H1 (cell line): ENCODE measurements around the gene ARHGAP10. TPM values are rescaled to one million over a fixed set of nuclear protein-coding genes. Genes with fewer than 3 reads are reported as not detected.

Experiments used
- CTBP2 ChIP-seq: IDR thresholded peaks from 2 replicates; pipeline ENCODE4 v1.7.0; 2011; ENCODE audit warnings: borderline replicate concordance, mild to moderate bottlenecking, moderate library complexity, mixed read lengths, low read length; ENCODE audit not compliant: insufficient read depth, insufficient read length
- GABPA ChIP-seq: IDR thresholded peaks from 2 replicates; pipeline ENCODE4 v1.6.1; 2011; ENCODE audit warnings: mild to moderate bottlenecking, low read length, moderate library complexity, borderline replicate concordance; ENCODE audit not compliant: insufficient read depth
- NRF1 ChIP-seq: IDR thresholded peaks from 2 replicates; pipeline ENCODE4 v1.6.1; 2011; ENCODE audit warnings: mild to moderate bottlenecking, low read depth, low read length, improper control_type of control experiment
- SAP30 ChIP-seq: fragments of 300-600 bp; sonication (generic); IDR thresholded peaks from 2 replicates; pipeline ENCODE4 v1.7.1; 2012; ENCODE audit warnings: low read length, moderate library complexity, mild to moderate bottlenecking, inconsistent platforms; ENCODE audit not compliant: insufficient read depth, insufficient replicate concordance
- SIX5 ChIP-seq: IDR thresholded peaks from 2 replicates; pipeline ENCODE4 v1.6.1; 2011; ENCODE audit warnings: mild to moderate bottlenecking, low read depth, low read length
- TAF7 ChIP-seq: optimal IDR thresholded peaks from 2 replicates; pipeline ENCODE3; 2011; ENCODE audit warnings: low read depth, mild to moderate bottlenecking, inconsistent platforms, low read length, moderate library complexity, borderline replicate concordance
- YY1 ChIP-seq: IDR thresholded peaks from 2 replicates; pipeline ENCODE4 v1.6.1; 2011; ENCODE audit warnings: low read depth, mild to moderate bottlenecking, low read length
- polyA plus RNA-seq, 7 experiments: library from polyadenylated mRNA; depleted of rRNA in 3 of 7; stranded (reverse) in 5 of 7; unstranded in 2 of 7; fragments of >200 nt in 5 of 7; fragments of 200-250 nt in 2 of 7; gene quantifications; 1 replicate in 5 of 7; 2 replicates in 1 of 7; 4 replicates in 1 of 7; pipeline versions ENCODE4 v1.2.1 to v1.2.3, GENCODE V29; 2011 to 2013; ENCODE audit warnings: missing spikeins in 2 of 7, mixed read lengths in 2 of 7
- total RNA-seq: library from RNA; stranded (reverse); fragmentation: NEBNext Ultra II Directional; extraction: Animal tissue kit (Norgen Biotek cat#: 25700); gene quantifications from 2 replicates; pipeline ENCODE4 v1.2.1, GENCODE V29; 2021
- TF ChIP-seq, protein P1 (sequence below): fragments of 300-600 bp; sonication (generic); IDR thresholded peaks from 2 replicates; pipeline ENCODE4 v1.7.1; 2012; ENCODE audit warnings: low read length, moderate library complexity, mild to moderate bottlenecking, inconsistent platforms; ENCODE audit not compliant: insufficient replicate concordance
- TF ChIP-seq, protein P2 (sequence below): IDR thresholded peaks from 2 replicates; pipeline ENCODE4 v1.6.1; 2012; ENCODE audit warnings: low read length, inconsistent platforms

ARHGAP10 gene
- total and polyA plus RNA-seq, 2 of the 8 experiments (the other 6 are each of a cell fraction or from before 2014, with no cell fraction given): 3.7 to 6.1 TPM

DNA sequence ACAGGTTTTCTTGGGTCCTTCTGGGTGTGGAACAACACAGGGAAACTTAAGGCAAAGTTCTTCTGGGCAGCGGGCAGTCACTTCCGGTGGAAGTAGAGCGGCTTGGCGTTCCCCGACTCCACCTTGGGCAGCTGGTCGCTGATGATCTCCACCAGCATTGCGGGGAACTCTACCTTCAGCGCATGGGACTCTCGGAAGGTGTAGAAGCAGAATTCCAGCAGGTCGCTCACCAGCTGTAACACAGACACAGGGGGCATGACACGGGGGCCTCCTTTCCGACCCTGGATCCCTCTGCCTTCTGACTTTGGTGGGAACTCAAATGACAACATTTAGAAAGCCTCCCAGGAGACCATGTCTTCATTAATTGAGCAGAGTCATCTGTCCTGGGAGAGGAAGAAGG lies 349.4 kb downstream of the ARHGAP10 start (continued):
- TF ChIP-seq, protein P1, sequence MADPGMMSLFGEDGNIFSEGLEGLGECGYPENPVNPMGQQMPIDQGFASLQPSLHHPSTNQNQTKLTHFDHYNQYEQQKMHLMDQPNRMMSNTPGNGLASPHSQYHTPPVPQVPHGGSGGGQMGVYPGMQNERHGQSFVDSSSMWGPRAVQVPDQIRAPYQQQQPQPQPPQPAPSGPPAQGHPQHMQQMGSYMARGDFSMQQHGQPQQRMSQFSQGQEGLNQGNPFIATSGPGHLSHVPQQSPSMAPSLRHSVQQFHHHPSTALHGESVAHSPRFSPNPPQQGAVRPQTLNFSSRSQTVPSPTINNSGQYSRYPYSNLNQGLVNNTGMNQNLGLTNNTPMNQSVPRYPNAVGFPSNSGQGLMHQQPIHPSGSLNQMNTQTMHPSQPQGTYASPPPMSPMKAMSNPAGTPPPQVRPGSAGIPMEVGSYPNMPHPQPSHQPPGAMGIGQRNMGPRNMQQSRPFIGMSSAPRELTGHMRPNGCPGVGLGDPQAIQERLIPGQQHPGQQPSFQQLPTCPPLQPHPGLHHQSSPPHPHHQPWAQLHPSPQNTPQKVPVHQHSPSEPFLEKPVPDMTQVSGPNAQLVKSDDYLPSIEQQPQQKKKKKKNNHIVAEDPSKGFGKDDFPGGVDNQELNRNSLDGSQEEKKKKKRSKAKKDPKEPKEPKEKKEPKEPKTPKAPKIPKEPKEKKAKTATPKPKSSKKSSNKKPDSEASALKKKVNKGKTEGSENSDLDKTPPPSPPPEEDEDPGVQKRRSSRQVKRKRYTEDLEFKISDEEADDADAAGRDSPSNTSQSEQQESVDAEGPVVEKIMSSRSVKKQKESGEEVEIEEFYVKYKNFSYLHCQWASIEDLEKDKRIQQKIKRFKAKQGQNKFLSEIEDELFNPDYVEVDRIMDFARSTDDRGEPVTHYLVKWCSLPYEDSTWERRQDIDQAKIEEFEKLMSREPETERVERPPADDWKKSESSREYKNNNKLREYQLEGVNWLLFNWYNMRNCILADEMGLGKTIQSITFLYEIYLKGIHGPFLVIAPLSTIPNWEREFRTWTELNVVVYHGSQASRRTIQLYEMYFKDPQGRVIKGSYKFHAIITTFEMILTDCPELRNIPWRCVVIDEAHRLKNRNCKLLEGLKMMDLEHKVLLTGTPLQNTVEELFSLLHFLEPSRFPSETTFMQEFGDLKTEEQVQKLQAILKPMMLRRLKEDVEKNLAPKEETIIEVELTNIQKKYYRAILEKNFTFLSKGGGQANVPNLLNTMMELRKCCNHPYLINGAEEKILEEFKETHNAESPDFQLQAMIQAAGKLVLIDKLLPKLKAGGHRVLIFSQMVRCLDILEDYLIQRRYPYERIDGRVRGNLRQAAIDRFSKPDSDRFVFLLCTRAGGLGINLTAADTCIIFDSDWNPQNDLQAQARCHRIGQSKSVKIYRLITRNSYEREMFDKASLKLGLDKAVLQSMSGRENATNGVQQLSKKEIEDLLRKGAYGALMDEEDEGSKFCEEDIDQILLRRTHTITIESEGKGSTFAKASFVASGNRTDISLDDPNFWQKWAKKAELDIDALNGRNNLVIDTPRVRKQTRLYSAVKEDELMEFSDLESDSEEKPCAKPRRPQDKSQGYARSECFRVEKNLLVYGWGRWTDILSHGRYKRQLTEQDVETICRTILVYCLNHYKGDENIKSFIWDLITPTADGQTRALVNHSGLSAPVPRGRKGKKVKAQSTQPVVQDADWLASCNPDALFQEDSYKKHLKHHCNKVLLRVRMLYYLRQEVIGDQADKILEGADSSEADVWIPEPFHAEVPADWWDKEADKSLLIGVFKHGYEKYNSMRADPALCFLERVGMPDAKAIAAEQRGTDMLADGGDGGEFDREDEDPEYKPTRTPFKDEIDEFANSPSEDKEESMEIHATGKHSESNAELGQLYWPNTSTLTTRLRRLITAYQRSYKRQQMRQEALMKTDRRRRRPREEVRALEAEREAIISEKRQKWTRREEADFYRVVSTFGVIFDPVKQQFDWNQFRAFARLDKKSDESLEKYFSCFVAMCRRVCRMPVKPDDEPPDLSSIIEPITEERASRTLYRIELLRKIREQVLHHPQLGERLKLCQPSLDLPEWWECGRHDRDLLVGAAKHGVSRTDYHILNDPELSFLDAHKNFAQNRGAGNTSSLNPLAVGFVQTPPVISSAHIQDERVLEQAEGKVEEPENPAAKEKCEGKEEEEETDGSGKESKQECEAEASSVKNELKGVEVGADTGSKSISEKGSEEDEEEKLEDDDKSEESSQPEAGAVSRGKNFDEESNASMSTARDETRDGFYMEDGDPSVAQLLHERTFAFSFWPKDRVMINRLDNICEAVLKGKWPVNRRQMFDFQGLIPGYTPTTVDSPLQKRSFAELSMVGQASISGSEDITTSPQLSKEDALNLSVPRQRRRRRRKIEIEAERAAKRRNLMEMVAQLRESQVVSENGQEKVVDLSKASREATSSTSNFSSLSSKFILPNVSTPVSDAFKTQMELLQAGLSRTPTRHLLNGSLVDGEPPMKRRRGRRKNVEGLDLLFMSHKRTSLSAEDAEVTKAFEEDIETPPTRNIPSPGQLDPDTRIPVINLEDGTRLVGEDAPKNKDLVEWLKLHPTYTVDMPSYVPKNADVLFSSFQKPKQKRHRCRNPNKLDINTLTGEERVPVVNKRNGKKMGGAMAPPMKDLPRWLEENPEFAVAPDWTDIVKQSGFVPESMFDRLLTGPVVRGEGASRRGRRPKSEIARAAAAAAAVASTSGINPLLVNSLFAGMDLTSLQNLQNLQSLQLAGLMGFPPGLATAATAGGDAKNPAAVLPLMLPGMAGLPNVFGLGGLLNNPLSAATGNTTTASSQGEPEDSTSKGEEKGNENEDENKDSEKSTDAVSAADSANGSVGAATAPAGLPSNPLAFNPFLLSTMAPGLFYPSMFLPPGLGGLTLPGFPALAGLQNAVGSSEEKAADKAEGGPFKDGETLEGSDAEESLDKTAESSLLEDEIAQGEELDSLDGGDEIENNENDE: no peak
- TF ChIP-seq GABPA (no peak), CTBP2 (no peak), TAF7 (no peak), SIX5 (no peak), SAP30 (no peak), YY1 (no peak), NRF1 (no peak)
- TF ChIP-seq, protein P2, sequence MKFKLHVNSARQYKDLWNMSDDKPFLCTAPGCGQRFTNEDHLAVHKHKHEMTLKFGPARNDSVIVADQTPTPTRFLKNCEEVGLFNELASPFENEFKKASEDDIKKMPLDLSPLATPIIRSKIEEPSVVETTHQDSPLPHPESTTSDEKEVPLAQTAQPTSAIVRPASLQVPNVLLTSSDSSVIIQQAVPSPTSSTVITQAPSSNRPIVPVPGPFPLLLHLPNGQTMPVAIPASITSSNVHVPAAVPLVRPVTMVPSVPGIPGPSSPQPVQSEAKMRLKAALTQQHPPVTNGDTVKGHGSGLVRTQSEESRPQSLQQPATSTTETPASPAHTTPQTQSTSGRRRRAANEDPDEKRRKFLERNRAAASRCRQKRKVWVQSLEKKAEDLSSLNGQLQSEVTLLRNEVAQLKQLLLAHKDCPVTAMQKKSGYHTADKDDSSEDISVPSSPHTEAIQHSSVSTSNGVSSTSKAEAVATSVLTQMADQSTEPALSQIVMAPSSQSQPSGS: no peak
